ENCODE results near the gene TSPAN18. TPM values are rescaled to one million over a fixed set of nuclear protein-coding genes. Genes with fewer than 3 reads are reported as not detected.

Gene TSPAN18
- total and polyA plus RNA-seq, 2 of the 4 experiments (the other 2 are of a cell fraction): 0.36 to 1.1 TPM

GRCh38 chr11:44954051-44954906 lies 227.5 kb downstream of the TSPAN18 start:
- peak overlapping the region; percentile 82 for H2AFZ ChIP-seq (replicated peaks; ENCODE audit: low read length, poor library complexity)
- no peaks in the 10 kb centered on the region for H3K9me3 ChIP-seq (ENCODE audit: control insufficient read depth, insufficient read depth, low read length)
- H3K4ac ChIP-seq (ENCODE audit: low read depth, low read length): peak overlapping the region; percentile 63
- no peak overlapping the region for H3K4me3 ChIP-seq (ENCODE audit: insufficient read depth, low read depth, low read length)
- peaks cover 9% of the 10 kb centered on the region for H3K4me1 ChIP-seq (ENCODE audit: control insufficient read depth, insufficient read depth, low read length)
- intact Hi-C loops (cut with micrococcal nuclease): no loop called here
- no peak overlapping the region; the same call in 1 of the 2 replicates for H3K4me2 ChIP-seq (ENCODE audit: low read depth, low read length)
- 74% methylated on average over 6 of the region's 12 CpGs; no CpG with 5 or more reads in 1 of the 2 experiments for WGBS, 2 experiments (ENCODE audit: extremely low coverage in 2 of 2, insufficient read length in 1 of 2)
- peak overlapping the region; percentile 47; the same call in 1 of the 2 replicates for H2AK5ac ChIP-seq (ENCODE audit: low read depth, low read length)
- H3K27me3 ChIP-seq (ENCODE audit: control insufficient read depth, insufficient read depth, low read length): peaks cover 16% of the 10 kb centered on the region; the same call in 1 of the 2 replicates
- TF ChIP-seq CEBPB (IDR thresholded peaks at IDR 0.05; ENCODE audit: low read depth, low read length) (no peak), NFE2L2 (IDR thresholded peaks at IDR 0.05; ENCODE audit: low read depth, low read length) (no peak), CTCF (conservative IDR thresholded peaks at IDR 0.05; ENCODE audit: low read depth, low read length) (no peak), MAZ (IDR thresholded peaks at IDR 0.05; ENCODE audit: borderline replicate concordance, low read depth, low read length) (no peak), CHD1 (IDR thresholded peaks at IDR 0.05; ENCODE audit: low read depth, low read length) (no peak), MAFK (IDR thresholded peaks at IDR 0.05; ENCODE audit: low read depth, low read length) (no peak), BHLHE40 (IDR thresholded peaks at IDR 0.05; ENCODE audit: low read depth, low read length) (no peak)
- TF ChIP-seq, protein P1, sequence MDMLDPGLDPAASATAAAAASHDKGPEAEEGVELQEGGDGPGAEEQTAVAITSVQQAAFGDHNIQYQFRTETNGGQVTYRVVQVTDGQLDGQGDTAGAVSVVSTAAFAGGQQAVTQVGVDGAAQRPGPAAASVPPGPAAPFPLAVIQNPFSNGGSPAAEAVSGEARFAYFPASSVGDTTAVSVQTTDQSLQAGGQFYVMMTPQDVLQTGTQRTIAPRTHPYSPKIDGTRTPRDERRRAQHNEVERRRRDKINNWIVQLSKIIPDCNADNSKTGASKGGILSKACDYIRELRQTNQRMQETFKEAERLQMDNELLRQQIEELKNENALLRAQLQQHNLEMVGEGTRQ (IDR thresholded peaks at IDR 0.05; ENCODE audit: low read depth, low read length): no peak
- H4K20me1 ChIP-seq (ENCODE audit: insufficient read depth, low read length): no peaks in the 10 kb centered on the region
- H4K91ac ChIP-seq (ENCODE audit: insufficient read depth, low read depth, low read length): peak overlapping the region; percentile 48; the same call in 1 of the 2 replicates
- DNase-seq: no peak
- ChIA-PET POLR2A (ENCODE audit: unreplicated experiment) (no interaction called here), CTCF (interaction anchor here (1.2 kb wide), 1 partner anchor 148 kb away, joined by 7 read pairs; no protein-coding TSS in a partner anchor)
- in situ Hi-C loops (cut with MboI; ENCODE audit: low sequenced_read_pairs): no loop called here
- no peak overlapping the region; the same call in 1 of the 2 replicates for H3K56ac ChIP-seq (ENCODE audit: extremely low read depth, insufficient read depth, low read length)
- BruUV-seq (replicated peaks): no TSS peak
- no peak overlapping the region for H2BK5ac ChIP-seq (ENCODE audit: low read depth, low read length, poor library complexity, severe bottlenecking)
- ATAC-seq (ENCODE audit: low read depth): no peak
- H2AK9ac ChIP-seq (replicated peaks; ENCODE audit: low read depth, low read length, poor library complexity): peak overlapping the region; percentile 84
- peak overlapping the region; percentile 35; the same call in 1 of the 2 replicates for H3K23ac ChIP-seq (ENCODE audit: low read depth, low read length)
- peak overlapping the region; percentile 18; the same call in 1 of the 2 replicates for H3K18ac ChIP-seq (ENCODE audit: low read depth, low read length)
- H3K9ac ChIP-seq (ENCODE audit: low read depth, low read length): peak overlapping the region; percentile 3; the same call in 1 of the 2 replicates
- peak overlapping the region; percentile 79; the same call in 2 of the 3 replicates for H2BK15ac ChIP-seq (ENCODE audit: low read depth, low read length)
- no peaks in the 10 kb centered on the region for H3K36me3 ChIP-seq (ENCODE audit: control insufficient read depth, insufficient read depth, low read length)
- peak overlapping the region; percentile 68 for H3K27ac ChIP-seq (ENCODE audit: insufficient read depth, low read length)
- peaks cover 8% of the 10 kb centered on the region for H3K9me1 ChIP-seq (ENCODE audit: insufficient read depth, low read length)
- peak overlapping the region; percentile 73 for H3K14ac ChIP-seq (replicated peaks; ENCODE audit: low read depth, low read length)
- dilution Hi-C loops (cut with HindIII; ENCODE audit: low sequenced_read_pairs, unreplicated experiment): no loop called here
- peak overlapping the region; percentile 47 for H4K5ac ChIP-seq (ENCODE audit: low read depth, low read length)
- H2BK120ac ChIP-seq (ENCODE audit: low read depth, low read length): peak overlapping the region; percentile 84
- peak overlapping the region; percentile 87 for H2BK20ac ChIP-seq (ENCODE audit: low read depth, low read length)
- H4K8ac ChIP-seq (ENCODE audit: low read depth in 2 of 2, low read length in 2 of 2): peak overlapping the region; percentile 36 to 89; a peak in 3 of 4 replicates
- H3K79me1 ChIP-seq (ENCODE audit: low read depth in 1 of 2, low read length in 2 of 2): peaks cover 0 to 3% of the 10 kb centered on the region in 2 experiments; a peak in 1 of 4 replicates

All from IMR-90 (cell line).